Cardiac muscle cell (in vitro differentiated cells and primary cell): ENCODE measurements around the gene RAX2. TPM values are rescaled to one million over a fixed set of nuclear protein-coding genes. Genes with fewer than 3 reads are reported as not detected.

Experiments used
- DNase-seq, 2 donors: peaks; one replicate each; pipeline versions ENCODE4 v3.0.0 to v3.0.0-alpha.2; 2010 to 2017; ENCODE audit warnings: low read depth in 1 of 2, low spot score in 1 of 2
- H3K27ac ChIP-seq: fragments of 200-600 bp; sonication (generic); 2 replicates; pipeline ENCODE4 v1.5.1; 2016
- H3K27me3 ChIP-seq: fragments of 200-600 bp; sonication (generic); 2 replicates; pipeline ENCODE4 v1.6.0; 2016; ENCODE audit warnings: control low read depth
- H3K36me3 ChIP-seq: fragments of 200-600 bp; sonication (generic); 2 replicates; pipeline ENCODE4 v1.5.1; 2016; ENCODE audit warnings: control low read depth
- H3K4me1 ChIP-seq: fragments of 200-600 bp; sonication (generic); 2 replicates; pipeline ENCODE4 v1.8.1; 2017; ENCODE audit warnings: low read depth, mild to moderate bottlenecking, mixed run types
- H3K4me3 ChIP-seq: fragments of 200-600 bp; sonication (generic); 2 replicates; pipeline ENCODE4 v1.5.1; 2016; ENCODE audit warnings: mild to moderate bottlenecking
- H3K9me3 ChIP-seq: fragments of 200-600 bp; sonication (generic); 2 replicates; pipeline ENCODE4 v1.5.1; 2017; ENCODE audit warnings: low read depth, mild to moderate bottlenecking, control low read depth
- CTCF ChIP-seq: IDR thresholded peaks from 2 replicates; pipeline ENCODE4 v1.5.1; 2012; ENCODE audit warnings: low read depth, mild to moderate bottlenecking, low read length
- polyA plus RNA-seq: library from polyadenylated mRNA; unstranded; fragments of >200 nt; fragmentation: Nextera tagmentation; extraction: Ambion mirVana; gene quantifications from 2 replicates; pipeline ENCODE4 v1.2.1, GENCODE V29; 2016
- total RNA-seq: library from RNA; depleted of rRNA; stranded (reverse); fragments of >200 nt; gene quantifications from 2 replicates; pipeline ENCODE4 v1.2.3, GENCODE V29; 2016

The RAX2 gene
- total and polyA plus RNA-seq, 2 experiments from 2014 or later: not detected

GRCh38 chr19:3723883-3724282 is 48.1 kb downstream of the RAX2 start:
- H3K9me3 ChIP-seq: no peaks in the 10 kb centered on the region
- no peaks in the 10 kb centered on the region for H3K36me3 ChIP-seq
- no peak for TF ChIP-seq CTCF
- H3K4me3 ChIP-seq: no peak overlapping the region
- no peak for DNase-seq
- no peak overlapping the region for H3K27ac ChIP-seq
- no peaks in the 10 kb centered on the region for H3K4me1 ChIP-seq
- H3K27me3 ChIP-seq: peaks cover 22% of the 10 kb centered on the region

DNA sequence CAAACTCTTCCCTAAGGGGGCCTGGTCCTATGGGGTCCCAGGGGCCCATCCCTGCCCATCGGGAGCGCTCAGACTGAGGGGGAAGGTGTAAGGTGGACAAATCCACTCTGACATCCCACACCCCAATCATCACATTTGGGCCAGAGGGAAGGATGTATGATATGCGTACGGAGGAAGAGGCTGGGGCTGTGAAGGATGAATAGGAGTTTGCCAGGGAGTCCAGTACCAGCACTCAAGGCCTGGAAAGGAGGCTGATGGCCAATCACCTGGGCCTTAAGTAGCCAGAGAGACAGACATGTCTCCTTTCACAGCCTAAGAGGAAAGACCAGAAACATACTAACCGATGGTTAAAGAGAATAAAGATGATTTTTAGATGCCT is 48.9 kb downstream of the RAX2 start:
- Histone ChIP-seq H3K27ac (no peak overlapping the region), H3K36me3 (no peaks in the 10 kb centered on the region), H3K4me1 (no peaks in the 10 kb centered on the region), H3K9me3 (no peaks in the 10 kb centered on the region), H3K27me3 (peaks cover 22% of the 10 kb centered on the region), H3K4me3 (no peak overlapping the region)
- no peak for DNase-seq
- no peak for TF ChIP-seq CTCF

- DNase-seq: peak in 1 of 2 donors; percentile 57
- H3K27ac ChIP-seq: no peak overlapping the region
- peak overlapping the region; percentile 14 for H3K4me3 ChIP-seq
Measured at GRCh38 chr19:3722443-3723109, 49.5 kb downstream of the RAX2 start.

GRCh38 chr19:3721887-3722442 is 50.1 kb downstream of the RAX2 start:
- Histone ChIP-seq H3K4me1 (no peaks in the 10 kb centered on the region), H3K9me3 (no peaks in the 10 kb centered on the region), H3K27ac (no peak overlapping the region), H3K27me3 (peaks cover 22% of the 10 kb centered on the region), H3K36me3 (no peaks in the 10 kb centered on the region), H3K4me3 (peak overlapping the region; percentile 21)
- no peak for DNase-seq
- no peak for TF ChIP-seq CTCF

More at GRCh38 chr19:3722443-3723109, 49.5 kb downstream of the RAX2 start:
- TF ChIP-seq CTCF: no peak
- Histone ChIP-seq H3K27me3 (peaks cover 22% of the 10 kb centered on the region), H3K9me3 (no peaks in the 10 kb centered on the region), H3K4me1 (no peaks in the 10 kb centered on the region), H3K36me3 (no peaks in the 10 kb centered on the region)

DNA sequence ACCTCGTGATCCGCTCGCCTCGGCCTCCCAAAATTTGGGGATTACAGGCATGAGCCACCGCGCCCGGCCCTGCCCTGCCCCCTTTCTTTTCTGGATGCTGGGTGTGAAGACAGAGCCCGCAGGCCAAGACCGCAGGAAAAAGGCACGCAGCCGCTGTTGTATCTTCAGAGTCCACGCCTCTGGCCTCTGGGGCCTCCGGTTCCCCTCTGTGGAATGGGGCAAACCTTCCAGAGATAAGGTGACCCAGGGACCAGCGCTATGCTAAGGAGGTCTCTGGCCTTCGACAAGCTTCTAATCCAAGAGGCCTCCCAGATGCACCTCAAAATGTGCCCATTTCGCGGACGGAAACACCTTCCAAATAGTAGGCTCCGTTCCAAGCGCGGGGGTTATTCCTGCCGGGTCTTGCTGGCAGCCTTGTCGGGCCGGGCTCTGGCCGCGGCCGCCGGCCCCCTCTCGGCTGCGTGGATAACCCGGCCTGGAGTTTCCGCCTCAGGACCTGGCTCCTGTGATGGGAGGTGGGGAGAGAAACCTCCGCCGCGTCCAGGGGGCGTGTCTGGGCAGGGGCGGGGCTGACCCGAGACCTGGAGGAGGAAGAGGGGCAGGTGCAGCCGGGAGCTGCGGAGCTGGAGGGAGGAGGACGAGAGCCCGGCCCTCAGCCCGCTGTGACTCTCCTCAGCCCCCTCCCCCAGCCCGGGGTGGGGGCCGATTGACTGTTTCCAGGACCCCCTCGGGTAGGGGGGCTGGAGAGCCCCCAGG is 50.7 kb downstream of the RAX2 start:
- DNase-seq: peak; percentile 90 to 93
- no peak for TF ChIP-seq CTCF
- Histone ChIP-seq H3K4me1 (no peaks in the 10 kb centered on the region), H3K4me3 (peak overlapping the region; percentile 21), H3K27ac (no peak overlapping the region), H3K36me3 (no peaks in the 10 kb centered on the region), H3K27me3 (peaks cover 22% of the 10 kb centered on the region), H3K9me3 (no peaks in the 10 kb centered on the region)
